Daoy (cell line): ENCODE measurements around the gene ZSWIM9. TPM values are rescaled to one million over a fixed set of nuclear protein-coding genes. Genes with fewer than 3 reads are reported as not detected.

ENCODE experiments used
- DNase-seq: peaks from one replicate; pipeline ENCODE4 v3.0.0-alpha.2; 2015; ENCODE audit warnings: low read depth
- total RNA-seq: library from RNA; depleted of rRNA; stranded (reverse); fragments of >200 nt; shearing (Covaris generic); gene quantifications from 2 replicates; pipeline ENCODE4 v1.2.3, GENCODE V29; 2014

Gene ZSWIM9
- total RNA-seq, 1 experiment from 2014 or later: 0.86 TPM

- no peak for DNase-seq
These were observed 4.1 kb downstream of the ZSWIM9 start for GRCh38 chr19:48174445-48175030.

DNA sequence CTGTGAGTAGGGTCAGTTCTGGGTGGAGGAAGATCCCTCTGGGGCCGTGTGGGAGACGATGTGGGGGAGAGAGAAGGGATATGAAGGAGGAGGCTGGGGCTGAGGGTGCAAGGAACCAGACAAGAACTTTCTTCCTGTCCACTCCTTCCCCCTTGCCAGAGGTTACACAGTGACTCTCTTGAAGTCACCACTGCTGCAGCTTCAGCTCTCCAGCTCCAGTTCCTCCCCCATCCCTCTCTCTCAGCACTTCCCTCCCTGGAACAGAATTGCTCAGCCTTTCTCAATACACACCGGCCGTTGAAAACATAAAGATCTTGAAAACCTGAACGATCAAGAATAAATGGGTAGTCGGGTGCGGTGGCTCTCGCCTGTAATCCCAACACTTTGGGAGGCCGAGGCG, 5.1 kb downstream of the ZSWIM9 start:
- DNase-seq: no peak

DNA sequence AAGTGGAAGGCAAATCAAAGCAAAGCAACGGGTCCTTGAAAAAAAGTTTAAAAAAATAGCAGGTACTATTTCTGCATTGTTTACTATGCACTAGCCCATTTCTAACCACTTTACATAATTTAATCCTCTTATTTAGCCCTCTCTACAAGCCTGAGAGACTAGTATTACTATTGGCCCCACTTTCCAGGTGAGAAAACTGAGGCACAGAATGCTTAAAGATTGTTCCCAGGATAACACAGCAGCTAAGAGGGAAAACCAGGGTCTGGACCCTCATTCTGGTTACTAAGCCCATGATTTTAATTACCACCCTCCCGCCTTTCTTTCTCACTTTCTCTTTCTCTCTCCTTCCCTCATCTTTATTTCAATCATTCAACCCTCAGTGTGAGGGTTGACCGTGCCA, 5.7 kb downstream of the ZSWIM9 start:
- no peak for DNase-seq

DNA sequence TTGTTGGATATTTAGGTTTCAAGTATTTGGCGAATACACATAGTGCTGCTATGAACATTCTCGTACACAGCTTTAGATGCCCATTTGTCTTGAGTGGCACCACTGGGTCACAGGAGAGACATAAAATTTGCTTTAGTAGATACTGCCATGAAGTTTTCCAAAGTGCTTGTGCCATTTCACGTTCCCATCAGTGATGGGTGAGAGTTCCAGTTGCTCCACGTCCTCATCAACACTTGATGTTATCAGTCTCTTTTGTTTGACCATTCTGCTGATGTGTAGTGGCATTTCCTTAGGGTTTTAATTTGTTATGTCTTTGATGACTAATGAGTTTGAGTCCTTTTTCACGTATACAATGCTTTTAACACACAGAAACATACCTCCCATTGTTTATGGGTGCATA, 11.0 kb downstream of the ZSWIM9 start:
- no peak for DNase-seq

GRCh38 chr19:48182434-48182833, 12.0 kb downstream of the ZSWIM9 start:
- no peak for DNase-seq

- no peak for DNase-seq
These were observed 12.9 kb downstream of the ZSWIM9 start for GRCh38 chr19:48183356-48183755.

- no peak for DNase-seq
These were observed 15.5 kb downstream of the ZSWIM9 start for GRCh38 chr19:48186015-48186414.

DNA sequence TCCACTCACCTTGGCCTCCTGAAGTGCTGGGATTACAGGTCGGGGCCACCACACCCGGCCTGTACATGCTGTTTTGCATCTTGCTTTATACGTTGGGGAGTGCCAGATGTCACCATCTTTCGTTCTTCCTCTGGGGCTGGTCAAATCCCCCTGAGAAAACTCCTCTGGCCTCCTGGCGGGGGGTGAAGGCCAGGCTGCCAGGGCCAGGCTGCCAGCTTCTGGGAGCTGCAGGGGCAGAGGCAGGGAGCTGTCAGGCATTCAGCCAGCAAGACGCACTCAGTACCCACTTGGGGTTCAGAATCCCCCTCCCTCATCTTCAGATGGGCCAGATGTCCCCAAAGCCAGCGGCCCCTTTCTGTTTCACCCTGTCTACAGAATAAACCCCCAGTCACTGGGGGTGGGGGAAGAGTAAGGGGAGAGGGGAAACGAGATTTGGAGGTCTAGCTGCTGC, 16.1 kb downstream of the ZSWIM9 start:
- DNase-seq: no peak

DNA sequence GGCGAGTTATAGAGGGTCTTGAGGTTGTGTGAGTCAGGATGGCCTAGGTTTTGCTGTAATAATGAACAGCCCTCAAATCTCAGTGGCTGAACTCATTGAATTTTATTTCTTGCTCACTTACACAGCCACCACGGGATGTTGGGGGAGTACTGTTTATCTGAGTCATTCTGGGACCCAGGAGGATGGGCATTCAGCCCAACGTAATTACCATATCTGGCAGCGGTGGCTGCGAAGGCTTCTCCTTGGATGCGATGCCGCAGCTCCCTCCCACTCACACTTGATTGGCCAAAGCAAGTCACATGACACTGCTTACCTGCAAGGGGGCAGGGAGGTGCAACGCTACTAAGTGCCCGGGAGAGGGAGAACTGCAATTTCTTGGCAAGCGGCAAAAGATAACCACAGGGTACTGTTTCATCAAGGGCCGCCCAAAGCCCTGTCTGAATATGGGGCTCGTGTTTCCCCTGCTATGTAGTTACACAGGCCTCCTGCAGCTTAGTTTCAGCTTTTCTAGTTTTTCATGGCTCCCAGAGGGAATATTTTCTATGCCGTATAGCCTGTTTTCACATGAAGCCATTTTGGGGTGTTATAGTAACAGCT, 19.9 kb downstream of the ZSWIM9 start:
- DNase-seq: peak; percentile 93

DNA sequence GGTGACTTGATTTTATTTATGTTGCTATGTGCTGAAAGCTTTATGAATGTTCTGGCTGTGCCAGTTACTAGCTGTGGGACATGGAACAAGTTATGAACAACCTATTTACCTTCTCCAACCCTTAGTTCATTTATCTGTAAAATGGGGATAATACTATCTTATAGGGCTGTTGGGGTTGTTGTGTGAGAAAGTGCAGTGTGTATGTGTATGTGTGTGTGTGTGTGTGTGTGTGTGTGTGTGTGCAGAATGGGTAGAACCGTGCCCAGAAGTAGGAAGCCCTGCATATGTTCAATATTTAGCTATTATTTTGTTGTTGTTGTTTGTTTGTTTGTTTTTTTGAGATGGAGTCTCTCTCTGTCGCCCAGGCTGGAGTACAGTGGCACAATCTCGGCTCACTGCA, 20.4 kb downstream of the ZSWIM9 start:
- no peak for DNase-seq

DNA sequence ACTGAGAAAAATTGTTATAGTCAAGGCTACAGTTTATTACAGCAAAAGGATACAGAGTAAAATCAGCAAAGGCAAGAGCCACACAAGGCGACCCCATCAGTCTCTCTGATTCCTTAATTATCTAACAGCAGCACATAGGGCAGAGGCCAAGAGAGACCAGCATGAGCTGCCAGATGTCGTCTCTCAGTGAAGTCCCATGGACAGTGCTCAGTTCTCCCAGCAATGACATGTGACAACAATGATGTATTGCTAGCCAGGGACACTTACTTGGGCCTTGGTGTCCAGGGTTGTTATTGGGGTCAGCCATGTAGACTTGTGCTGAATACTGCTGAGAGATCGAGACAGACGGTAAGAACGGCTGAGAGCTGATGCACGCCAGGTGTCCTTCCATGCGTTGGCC, 22.3 kb downstream of the ZSWIM9 start:
- DNase-seq: no peak

- DNase-seq: no peak
These were observed 23.8 kb downstream of the ZSWIM9 start for GRCh38 chr19:48194041-48194843.

- DNase-seq: no peak
These were observed 24.7 kb downstream of the ZSWIM9 start for GRCh38 chr19:48194844-48195830.

DNA sequence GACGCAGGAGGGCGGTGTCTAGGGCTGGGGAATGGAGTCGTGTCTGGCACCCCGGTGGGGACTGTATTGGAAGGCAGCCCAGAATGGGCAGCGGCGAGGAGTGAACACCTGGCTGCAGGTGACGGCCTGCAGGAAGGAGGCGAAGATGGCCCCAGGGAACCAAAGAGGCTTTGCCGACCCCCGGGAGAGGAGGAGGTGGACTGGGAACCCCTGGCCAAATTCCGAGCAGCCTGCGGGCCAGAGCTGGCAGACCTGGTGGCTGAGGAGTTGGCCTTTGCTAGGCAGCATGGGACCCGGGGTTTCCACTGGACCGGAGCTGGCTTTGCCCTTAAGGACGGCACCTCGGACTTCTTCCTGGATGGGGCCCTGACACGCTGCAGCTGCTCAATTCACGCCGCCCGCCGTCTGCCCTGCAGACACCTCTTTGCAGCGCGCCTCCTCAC, 25.9 kb downstream of the ZSWIM9 start:
- DNase-seq: no peak

DNA sequence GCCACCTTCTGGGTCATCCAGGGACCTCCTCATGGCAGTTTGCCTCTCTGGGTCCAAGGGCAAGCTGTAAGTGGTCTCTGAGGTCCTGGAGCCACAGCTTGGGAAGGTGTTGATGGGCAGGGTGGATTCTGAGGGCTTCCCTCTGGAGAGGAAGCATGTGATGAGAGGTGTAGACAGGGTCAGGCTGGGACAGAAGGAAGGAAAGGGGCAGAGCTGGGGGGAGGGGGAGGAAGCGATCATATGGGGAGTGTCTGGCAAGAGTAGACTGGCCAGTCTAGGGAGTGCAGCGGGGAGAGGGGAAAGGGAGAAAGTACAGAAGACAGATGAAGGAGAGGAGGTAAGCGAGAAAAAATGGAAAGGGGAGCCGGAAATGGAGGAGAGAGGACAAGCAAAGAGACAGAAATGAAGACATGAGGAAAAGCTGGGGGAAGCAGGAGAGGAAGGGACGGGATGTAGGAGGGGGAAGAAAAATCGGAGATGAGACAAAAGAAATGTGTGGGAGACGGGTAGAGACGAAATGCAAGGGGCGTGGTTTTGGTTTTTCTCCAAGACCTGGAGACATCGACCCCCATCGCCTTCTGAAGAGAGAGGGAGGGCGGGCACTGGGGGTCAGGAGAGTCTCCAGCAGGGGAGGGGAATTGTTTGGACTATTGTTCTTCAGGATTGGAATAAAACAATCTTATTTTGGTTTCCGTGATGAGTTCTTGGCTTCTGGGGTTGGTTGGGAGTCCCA, 26.6 kb downstream of the ZSWIM9 start:
- no peak for DNase-seq

GRCh38 chr19:48203222-48203793, 32.8 kb downstream of the ZSWIM9 start:
- no peak for DNase-seq

DNA sequence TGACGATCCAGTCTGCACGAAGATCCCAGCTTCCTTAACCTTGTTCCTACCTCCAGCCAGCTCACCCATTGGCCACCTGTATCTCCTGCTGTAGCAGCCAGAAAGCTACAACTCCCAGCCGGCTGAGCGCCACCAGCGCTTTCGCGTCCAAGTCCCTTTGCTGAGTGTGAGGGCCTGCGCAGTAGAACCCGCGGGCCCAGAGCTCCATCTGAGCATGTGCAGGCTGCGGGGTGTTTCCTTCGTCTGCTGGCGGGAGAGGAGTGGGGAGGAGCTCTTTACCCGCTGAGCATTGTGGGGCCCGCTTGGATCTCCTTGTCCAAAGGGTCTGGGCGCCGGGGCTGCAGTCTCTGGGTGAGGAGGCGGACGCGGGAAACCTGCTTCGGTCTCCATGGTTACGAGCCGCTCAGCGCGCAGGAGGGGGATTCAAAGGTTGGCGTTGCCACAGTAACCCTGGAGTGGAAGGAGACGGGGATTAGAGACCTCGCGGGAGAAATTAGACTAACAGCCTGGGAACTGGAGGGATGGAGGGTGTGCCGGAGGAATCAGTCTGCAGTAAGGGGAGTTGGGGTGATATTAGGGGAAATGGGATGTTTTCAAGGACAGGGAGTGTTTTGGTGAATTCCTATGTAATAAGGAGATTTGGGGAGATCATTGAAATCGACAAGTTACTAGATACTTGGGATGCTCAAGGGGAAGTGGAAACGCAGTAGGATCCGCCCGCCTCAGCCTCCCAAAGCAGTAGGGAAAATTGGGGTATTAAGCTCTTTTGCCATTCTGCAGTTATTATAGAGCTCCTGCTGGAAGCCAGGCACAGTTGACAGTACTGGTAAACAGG, 33.5 kb downstream of the ZSWIM9 start:
- peak; percentile 98 for DNase-seq

GRCh38 chr19:48206397-48207093, 36.1 kb downstream of the ZSWIM9 start:
- no peak for DNase-seq

DNA sequence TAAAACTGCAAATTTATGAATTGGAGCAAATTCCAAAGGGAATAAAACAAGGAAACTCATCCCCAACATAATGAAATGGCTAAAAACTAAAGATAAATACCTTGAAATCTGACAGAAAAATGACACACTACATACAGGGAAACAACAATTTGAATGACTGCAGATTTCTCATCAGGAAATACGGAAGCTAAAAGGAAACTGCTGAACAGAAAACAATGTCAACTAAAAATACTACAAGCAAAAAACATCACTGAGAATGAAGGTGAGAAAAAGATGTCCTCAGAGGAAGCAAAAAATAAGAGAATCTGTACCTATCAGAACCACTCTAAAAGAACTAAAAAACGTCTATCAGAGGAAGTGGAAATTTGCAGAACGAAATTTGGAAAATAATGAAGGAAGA, 39.5 kb downstream of the ZSWIM9 start:
- no peak for DNase-seq
